Osteoblast (primary cell): Measurements from ENCODE around the gene G0S2. TPM values are rescaled to one million over a fixed set of nuclear protein-coding genes. Genes with fewer than 3 reads are reported as not detected.

Source experiments
- DNase-seq: peaks from one replicate; pipeline ENCODE4 v3.0.0; 2011; ENCODE audit warnings: low spot score, mixed read lengths; ENCODE audit not compliant: insufficient read length; ENCODE audit errors: missing footprints
- H2AFZ ChIP-seq: 2 replicates; pipeline ENCODE4 v1.6.0; 2011; ENCODE audit warnings: mild to moderate bottlenecking, low read length
- H3K27ac ChIP-seq: 2 replicates; pipeline ENCODE4 v1.5.1; 2011; ENCODE audit warnings: mild to moderate bottlenecking, low read depth, low read length, moderate library complexity
- H3K27me3 ChIP-seq: 2 replicates; pipeline ENCODE4 v1.6.0; 2012; ENCODE audit warnings: mild to moderate bottlenecking, control low read depth, inconsistent platforms, low read length, moderate library complexity; ENCODE audit not compliant: insufficient read depth
- H3K36me3 ChIP-seq: 2 replicates; pipeline ENCODE4 v1.5.1; 2011; ENCODE audit warnings: mild to moderate bottlenecking, low read length, control low read depth, moderate library complexity; ENCODE audit not compliant: insufficient read depth
- H3K4me1 ChIP-seq: 2 replicates; pipeline ENCODE4 v1.5.1; 2011; ENCODE audit warnings: mild to moderate bottlenecking, low read length, control low read depth, moderate library complexity; ENCODE audit not compliant: insufficient read depth
- H3K4me2 ChIP-seq: 2 replicates; pipeline ENCODE4 v1.6.0; 2011; ENCODE audit warnings: mild to moderate bottlenecking, low read length; ENCODE audit not compliant: insufficient read depth
- H3K4me3 ChIP-seq: fragments of 200-600 bp; sonication (generic); 3 replicates; pipeline ENCODE4 v1.5.1; 2012; ENCODE audit warnings: mild to moderate bottlenecking, low read length, inconsistent platforms; ENCODE audit not compliant: insufficient read depth
- H3K79me2 ChIP-seq: 2 replicates; pipeline ENCODE4 v1.6.0; 2012; ENCODE audit warnings: mild to moderate bottlenecking, low read length, control low read depth, inconsistent platforms; ENCODE audit not compliant: insufficient read depth
- H3K9me3 ChIP-seq: 2 replicates; pipeline ENCODE4 v1.5.1; 2011; ENCODE audit warnings: low read depth, low read length, control low read depth
- H4K20me1 ChIP-seq: 2 replicates; pipeline ENCODE4 v1.6.0; 2012; ENCODE audit warnings: mild to moderate bottlenecking, low read length, control low read depth; ENCODE audit not compliant: insufficient read depth
- total RNA-seq: library from RNA; depleted of rRNA; stranded (reverse); fragments of >200 nt; gene quantifications from 2 replicates; pipeline ENCODE4 v1.2.3, GENCODE V29; 2012
- TF ChIP-seq, protein P1 (sequence below): IDR thresholded peaks from 2 replicates; pipeline ENCODE4 v1.5.1; 2011; ENCODE audit warnings: mild to moderate bottlenecking, low read depth, low read length, moderate library complexity; ENCODE audit errors: extremely low read depth

The G0S2 gene
- total RNA-seq, 1 donor = 10.5 TPM

GRCh38 chr1:209673631-209674417 is 1.4 kb upstream of the G0S2 start:
- TF ChIP-seq, protein P1, sequence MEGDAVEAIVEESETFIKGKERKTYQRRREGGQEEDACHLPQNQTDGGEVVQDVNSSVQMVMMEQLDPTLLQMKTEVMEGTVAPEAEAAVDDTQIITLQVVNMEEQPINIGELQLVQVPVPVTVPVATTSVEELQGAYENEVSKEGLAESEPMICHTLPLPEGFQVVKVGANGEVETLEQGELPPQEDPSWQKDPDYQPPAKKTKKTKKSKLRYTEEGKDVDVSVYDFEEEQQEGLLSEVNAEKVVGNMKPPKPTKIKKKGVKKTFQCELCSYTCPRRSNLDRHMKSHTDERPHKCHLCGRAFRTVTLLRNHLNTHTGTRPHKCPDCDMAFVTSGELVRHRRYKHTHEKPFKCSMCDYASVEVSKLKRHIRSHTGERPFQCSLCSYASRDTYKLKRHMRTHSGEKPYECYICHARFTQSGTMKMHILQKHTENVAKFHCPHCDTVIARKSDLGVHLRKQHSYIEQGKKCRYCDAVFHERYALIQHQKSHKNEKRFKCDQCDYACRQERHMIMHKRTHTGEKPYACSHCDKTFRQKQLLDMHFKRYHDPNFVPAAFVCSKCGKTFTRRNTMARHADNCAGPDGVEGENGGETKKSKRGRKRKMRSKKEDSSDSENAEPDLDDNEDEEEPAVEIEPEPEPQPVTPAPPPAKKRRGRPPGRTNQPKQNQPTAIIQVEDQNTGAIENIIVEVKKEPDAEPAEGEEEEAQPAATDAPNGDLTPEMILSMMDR = no peak
- Histone ChIP-seq H3K4me1 (peaks cover 24% of the 10 kb centered on the region), H3K4me3 (no peak overlapping the region), H3K27ac (no peak overlapping the region), H4K20me1 (no peaks in the 10 kb centered on the region), H3K36me3 (no peaks in the 10 kb centered on the region), H2AFZ (no peak overlapping the region), H3K27me3 (peaks cover 15% of the 10 kb centered on the region), H3K9me3 (no peaks in the 10 kb centered on the region), H3K4me2 (peak overlapping the region; percentile 86), H3K79me2 (no peaks in the 10 kb centered on the region)
- DNase-seq = peak; percentile 31

DNA sequence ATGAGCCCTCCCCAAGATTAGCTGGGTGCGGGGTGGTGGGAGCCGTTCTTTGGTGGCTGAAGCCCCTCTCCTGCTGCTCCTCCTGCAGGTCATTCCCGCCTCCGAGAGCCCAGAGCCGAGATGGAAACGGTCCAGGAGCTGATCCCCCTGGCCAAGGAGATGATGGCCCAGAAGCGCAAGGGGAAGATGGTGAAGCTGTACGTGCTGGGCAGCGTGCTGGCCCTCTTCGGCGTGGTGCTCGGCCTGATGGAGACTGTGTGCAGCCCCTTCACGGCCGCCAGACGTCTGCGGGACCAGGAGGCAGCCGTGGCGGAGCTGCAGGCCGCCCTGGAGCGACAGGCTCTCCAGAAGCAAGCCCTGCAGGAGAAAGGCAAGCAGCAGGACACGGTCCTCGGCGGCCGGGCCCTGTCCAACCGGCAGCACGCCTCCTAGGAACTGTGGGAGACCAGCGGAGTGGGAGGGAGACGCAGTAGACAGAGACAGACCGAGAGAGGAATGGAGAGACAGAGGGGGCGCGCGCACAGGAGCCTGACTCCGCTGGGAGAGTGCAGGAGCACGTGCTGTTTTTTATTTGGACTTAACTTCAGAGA is 448 bp downstream of the G0S2 start:
- Histone ChIP-seq H3K9me3 (no peaks in the 10 kb centered on the region), H3K27me3 (peaks cover 19% of the 10 kb centered on the region), H3K4me2 (peak overlapping the region; percentile 86), H3K79me2 (no peaks in the 10 kb centered on the region), H4K20me1 (no peaks in the 10 kb centered on the region), H2AFZ (peak overlapping the region; percentile 92), H3K4me1 (peaks cover 24% of the 10 kb centered on the region), H3K27ac (peak overlapping the region; percentile 3), H3K36me3 (no peaks in the 10 kb centered on the region), H3K4me3 (peak overlapping the region; percentile 74)
- peak; percentile 86 for DNase-seq
- TF ChIP-seq, protein P1 = no peak

- peaks cover 34% of the 10 kb centered on the region for H3K27me3 ChIP-seq
- TF ChIP-seq, protein P1 = no peak
Measured at GRCh38 chr1:209678981-209679539, 3.8 kb downstream of the G0S2 start.

DNA sequence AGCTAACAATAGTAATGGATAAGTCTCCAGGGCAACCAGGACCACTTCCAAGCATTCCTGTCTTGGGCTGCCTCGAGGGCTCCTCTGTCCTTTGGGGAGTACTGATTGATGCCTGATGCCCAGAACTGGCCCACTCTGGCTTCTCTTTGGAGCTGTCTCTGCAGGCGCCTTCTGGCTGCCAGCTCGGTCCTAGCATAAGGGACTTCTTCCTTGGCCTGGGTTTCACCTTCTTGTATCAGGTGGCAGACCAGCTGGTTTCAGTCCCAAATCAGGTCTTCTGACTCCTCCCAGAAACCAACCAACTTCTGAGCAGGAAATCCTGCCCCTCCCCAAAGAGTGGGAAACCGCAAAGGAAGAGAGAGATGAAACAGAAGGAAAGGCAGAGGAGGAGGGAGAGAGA is 10.6 kb downstream of the G0S2 start:
- Histone ChIP-seq H3K4me1 (peaks cover 12% of the 10 kb centered on the region), H3K27ac (no peak overlapping the region), H2AFZ (no peak overlapping the region), H3K4me3 (no peak overlapping the region), H3K36me3 (no peaks in the 10 kb centered on the region), H3K27me3 (peaks cover 14% of the 10 kb centered on the region), H4K20me1 (no peaks in the 10 kb centered on the region), H3K4me2 (no peak overlapping the region), H3K79me2 (no peaks in the 10 kb centered on the region), H3K9me3 (no peaks in the 10 kb centered on the region)
- TF ChIP-seq, protein P1 = no peak
- DNase-seq = no peak

More at GRCh38 chr1:209678981-209679539, 3.8 kb downstream of the G0S2 start:
- no peaks in the 10 kb centered on the region for H4K20me1 ChIP-seq
- no peaks in the 10 kb centered on the region for H3K36me3 ChIP-seq
- DNase-seq = peak; percentile 31
- no peak overlapping the region for H2AFZ ChIP-seq
- H3K27ac ChIP-seq = no peak overlapping the region
- no peaks in the 10 kb centered on the region for H3K9me3 ChIP-seq
- no peak overlapping the region for H3K4me3 ChIP-seq
- no peaks in the 10 kb centered on the region for H3K79me2 ChIP-seq
- no peak overlapping the region for H3K4me2 ChIP-seq
- H3K4me1 ChIP-seq = peaks cover 17% of the 10 kb centered on the region
